ENCODE data around the gene PCSK6. TPM values are rescaled to one million over a fixed set of nuclear protein-coding genes. Genes with fewer than 3 reads are reported as not detected.

The PCSK6 gene
- total RNA-seq, 4 donors from 2014 or later: 1.4 to 12.8 (median 6.9) TPM

DNA sequence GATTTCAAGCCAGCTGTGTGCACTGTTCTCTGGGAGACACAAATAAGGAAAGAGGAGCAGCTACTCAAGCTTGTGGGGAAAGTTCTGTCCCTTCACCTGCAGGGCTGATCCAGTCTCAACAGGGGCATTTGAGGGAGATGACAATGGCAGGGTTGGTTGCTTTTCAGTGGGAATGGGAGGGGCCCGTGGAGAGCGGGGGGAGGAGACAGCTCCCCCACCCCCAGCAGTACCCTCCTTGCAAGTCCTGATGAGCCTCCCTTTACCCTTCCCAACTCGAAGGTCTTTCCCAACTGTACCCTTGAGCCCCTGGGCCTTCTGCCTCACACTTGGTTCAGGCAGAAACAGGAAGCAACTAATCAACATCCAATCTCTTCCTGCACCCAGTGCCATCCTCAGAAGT, 122.7 kb downstream of the PCSK6 start:
- H3K27me3 ChIP-seq: no peaks in the 10 kb centered on the region
- no peak overlapping the region for H3K27ac ChIP-seq
- no peak for TF ChIP-seq POLR2A (IDR thresholded peaks at IDR 0.05)
- TF ChIP-seq, protein P1, sequence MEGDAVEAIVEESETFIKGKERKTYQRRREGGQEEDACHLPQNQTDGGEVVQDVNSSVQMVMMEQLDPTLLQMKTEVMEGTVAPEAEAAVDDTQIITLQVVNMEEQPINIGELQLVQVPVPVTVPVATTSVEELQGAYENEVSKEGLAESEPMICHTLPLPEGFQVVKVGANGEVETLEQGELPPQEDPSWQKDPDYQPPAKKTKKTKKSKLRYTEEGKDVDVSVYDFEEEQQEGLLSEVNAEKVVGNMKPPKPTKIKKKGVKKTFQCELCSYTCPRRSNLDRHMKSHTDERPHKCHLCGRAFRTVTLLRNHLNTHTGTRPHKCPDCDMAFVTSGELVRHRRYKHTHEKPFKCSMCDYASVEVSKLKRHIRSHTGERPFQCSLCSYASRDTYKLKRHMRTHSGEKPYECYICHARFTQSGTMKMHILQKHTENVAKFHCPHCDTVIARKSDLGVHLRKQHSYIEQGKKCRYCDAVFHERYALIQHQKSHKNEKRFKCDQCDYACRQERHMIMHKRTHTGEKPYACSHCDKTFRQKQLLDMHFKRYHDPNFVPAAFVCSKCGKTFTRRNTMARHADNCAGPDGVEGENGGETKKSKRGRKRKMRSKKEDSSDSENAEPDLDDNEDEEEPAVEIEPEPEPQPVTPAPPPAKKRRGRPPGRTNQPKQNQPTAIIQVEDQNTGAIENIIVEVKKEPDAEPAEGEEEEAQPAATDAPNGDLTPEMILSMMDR (IDR thresholded peaks at IDR 0.05): no peak
- H3K4me1 ChIP-seq: no peaks in the 10 kb centered on the region
- H3K9me3 ChIP-seq: no peaks in the 10 kb centered on the region
- H3K4me3 ChIP-seq: no peak overlapping the region
- intact Hi-C loops (cut with DNase I; ENCODE audit: low total_unique reads): no loop called here
- no peaks in the 10 kb centered on the region for H3K36me3 ChIP-seq
- DNase-seq: no peak

DNA sequence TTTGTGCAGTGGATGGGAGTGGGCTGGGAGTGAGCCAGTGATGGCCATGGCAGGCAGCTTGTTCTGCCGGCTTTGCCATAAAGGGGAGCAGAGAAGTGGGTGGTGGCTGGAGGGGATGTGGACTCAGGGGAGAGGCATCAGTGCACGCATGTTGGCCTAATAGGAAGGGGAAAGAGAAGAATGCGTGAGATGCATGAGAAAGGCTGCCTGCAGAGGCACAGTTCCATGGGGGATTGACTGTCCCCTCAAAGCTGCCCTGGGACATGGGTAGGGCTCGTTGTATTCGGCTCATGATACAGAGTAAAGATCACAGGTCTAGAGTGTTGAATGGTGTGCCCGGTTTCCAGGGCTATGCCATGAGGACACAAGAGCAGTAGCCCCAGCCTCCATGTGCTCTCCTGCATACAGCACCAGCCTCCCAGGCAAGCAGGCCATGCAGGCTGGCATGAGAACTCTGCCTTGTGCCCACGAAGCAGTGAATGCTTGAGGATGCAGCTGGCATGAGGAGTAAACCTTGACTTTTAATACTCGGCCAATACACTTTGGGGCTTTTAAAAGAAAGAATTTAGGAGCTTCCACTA, 126.4 kb downstream of the PCSK6 start:
- no peaks in the 10 kb centered on the region for H3K36me3 ChIP-seq
- no peak overlapping the region for H3K4me3 ChIP-seq
- H3K27me3 ChIP-seq: no peaks in the 10 kb centered on the region
- no peak for DNase-seq
- no peak for TF ChIP-seq POLR2A (IDR thresholded peaks at IDR 0.05)
- TF ChIP-seq, protein P1 (IDR thresholded peaks at IDR 0.05): no peak
- no peaks in the 10 kb centered on the region for H3K9me3 ChIP-seq
- intact Hi-C loops (cut with DNase I; ENCODE audit: low total_unique reads): no loop called here
- no peaks in the 10 kb centered on the region for H3K4me1 ChIP-seq
- H3K27ac ChIP-seq: no peak overlapping the region

DNA sequence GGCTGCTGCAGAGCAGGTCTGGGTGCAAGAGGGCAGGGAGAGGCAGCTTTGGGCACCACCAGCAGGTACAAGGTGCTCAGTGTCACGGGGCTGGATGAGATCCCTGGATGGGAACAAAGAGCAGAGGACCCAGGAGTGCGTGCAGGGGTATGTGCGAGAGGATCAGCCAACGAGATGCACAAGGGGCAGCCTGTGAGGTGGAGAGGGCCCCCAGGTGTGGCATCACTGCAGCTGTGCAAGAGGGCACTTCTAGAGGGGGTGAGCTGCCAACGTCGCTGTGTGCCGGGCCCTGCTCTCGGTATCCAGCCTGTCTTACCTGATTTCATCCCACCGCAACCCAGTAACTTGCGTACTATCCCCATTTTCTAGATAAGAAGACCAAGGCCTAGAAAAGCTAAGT, 127.1 kb downstream of the PCSK6 start:
- DNase-seq: no peak

DNA sequence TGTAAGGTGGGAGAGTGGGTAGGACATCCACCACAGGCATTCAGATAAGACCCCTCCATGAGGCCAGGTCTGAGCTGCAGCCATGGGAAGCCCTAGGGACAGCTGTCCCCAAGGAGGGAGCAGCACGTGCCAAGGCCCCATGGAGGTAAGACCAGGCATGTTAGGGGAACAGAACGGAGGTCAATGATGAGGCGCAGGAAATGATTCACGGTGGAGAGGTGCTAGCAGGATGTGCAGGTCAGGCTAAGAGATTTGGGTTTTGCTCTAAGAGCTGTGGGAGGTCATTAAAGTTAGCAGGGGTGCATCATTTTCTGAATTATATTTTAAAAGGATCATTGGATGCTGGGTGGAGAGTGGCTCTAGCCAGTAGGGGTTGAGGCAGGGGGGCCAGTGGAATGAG, 128.1 kb downstream of the PCSK6 start:
- H3K27ac ChIP-seq: no peak overlapping the region
- no peaks in the 10 kb centered on the region for H3K4me1 ChIP-seq
- H3K36me3 ChIP-seq: no peaks in the 10 kb centered on the region
- intact Hi-C loops (cut with DNase I; ENCODE audit: low total_unique reads): no loop called here
- no peak for DNase-seq
- H3K4me3 ChIP-seq: no peak overlapping the region
- TF ChIP-seq POLR2A (IDR thresholded peaks at IDR 0.05): no peak
- TF ChIP-seq, protein P1 (IDR thresholded peaks at IDR 0.05): no peak
- no peaks in the 10 kb centered on the region for H3K9me3 ChIP-seq
- H3K27me3 ChIP-seq: no peaks in the 10 kb centered on the region

More for the DNA sequence above, 127.1 kb downstream of the PCSK6 start:
- H3K4me1 ChIP-seq: no peaks in the 10 kb centered on the region
- no peaks in the 10 kb centered on the region for H3K36me3 ChIP-seq
- H3K9me3 ChIP-seq: no peaks in the 10 kb centered on the region
- no peak for TF ChIP-seq POLR2A (IDR thresholded peaks at IDR 0.05)
- TF ChIP-seq, protein P1 (IDR thresholded peaks at IDR 0.05): no peak
- H3K4me3 ChIP-seq: no peak overlapping the region
- intact Hi-C loops (cut with DNase I; ENCODE audit: low total_unique reads): no loop called here
- no peak overlapping the region for H3K27ac ChIP-seq
- no peaks in the 10 kb centered on the region for H3K27me3 ChIP-seq

DNA sequence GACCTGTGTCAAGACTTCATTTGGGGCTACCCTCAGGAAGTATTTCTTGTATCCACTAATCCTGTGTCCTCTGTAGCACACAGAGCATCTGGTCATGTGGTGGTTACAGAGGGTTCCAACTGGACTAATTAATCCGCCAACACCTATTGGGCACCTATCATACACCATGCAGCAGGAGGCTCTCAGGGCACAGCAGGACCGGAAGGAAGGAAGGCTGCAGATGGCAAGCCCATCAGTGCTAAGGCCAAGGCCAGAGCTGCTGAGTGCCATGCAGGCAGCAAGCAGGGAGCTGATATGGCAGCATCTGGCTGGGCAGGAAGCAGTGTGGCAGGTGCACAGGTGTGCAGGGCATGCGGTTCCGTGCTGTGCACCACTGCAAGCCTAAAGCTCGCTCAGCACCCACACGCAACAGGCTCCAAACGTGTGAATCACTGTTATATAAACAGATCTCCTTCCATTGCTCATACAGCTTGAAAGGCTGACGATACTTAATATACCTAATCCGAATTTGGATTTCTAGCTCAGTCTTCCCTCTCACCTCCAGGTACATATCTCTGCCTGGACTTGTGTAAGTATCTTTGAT, 130.1 kb downstream of the PCSK6 start:
- TF ChIP-seq POLR2A (IDR thresholded peaks at IDR 0.05): no peak
- TF ChIP-seq, protein P1 (IDR thresholded peaks at IDR 0.05): no peak
- H3K9me3 ChIP-seq: no peaks in the 10 kb centered on the region
- H3K4me1 ChIP-seq: no peaks in the 10 kb centered on the region
- no peak overlapping the region for H3K4me3 ChIP-seq
- H3K27ac ChIP-seq: no peak overlapping the region
- no peaks in the 10 kb centered on the region for H3K27me3 ChIP-seq
- no peak for DNase-seq
- H3K36me3 ChIP-seq: no peaks in the 10 kb centered on the region
- intact Hi-C loops (cut with DNase I; ENCODE audit: low total_unique reads): no loop called here

Measured in uterus (tissue), 4 donors.